ENCODE data around the gene FLNB.

GRCh38 chr3:58085616-58086015 is 77.4 kb downstream of the FLNB start:
- no peak for TF ChIP-seq EZH2 (IDR thresholded peaks at IDR 0.05; ENCODE audit: borderline replicate concordance, low read depth, low read length, poor library complexity, severe bottlenecking)
- TF ChIP-seq CTCF (conservative IDR thresholded peaks at IDR 0.05; ENCODE audit: low read depth, low read length): no peak

Measured in A673 (cell line).